HG03457 (cell line): ENCODE data around the gene OSGEPL1.
"Not testable (repeated sequence)": the region's sequence is repeated elsewhere in the genome, so short reads cannot be mapped to it uniquely, and the experiment has no call there.

ENCODE experiments used
- ATAC-seq: cut with Tn5 transposase; IDR thresholded peaks from one replicate; pipeline ENCODE4 v1.9.1; 2021; ENCODE audit warnings: moderate number of reproducible peaks; ENCODE audit not compliant: unreplicated experiment

Gene OSGEPL1, protein sequence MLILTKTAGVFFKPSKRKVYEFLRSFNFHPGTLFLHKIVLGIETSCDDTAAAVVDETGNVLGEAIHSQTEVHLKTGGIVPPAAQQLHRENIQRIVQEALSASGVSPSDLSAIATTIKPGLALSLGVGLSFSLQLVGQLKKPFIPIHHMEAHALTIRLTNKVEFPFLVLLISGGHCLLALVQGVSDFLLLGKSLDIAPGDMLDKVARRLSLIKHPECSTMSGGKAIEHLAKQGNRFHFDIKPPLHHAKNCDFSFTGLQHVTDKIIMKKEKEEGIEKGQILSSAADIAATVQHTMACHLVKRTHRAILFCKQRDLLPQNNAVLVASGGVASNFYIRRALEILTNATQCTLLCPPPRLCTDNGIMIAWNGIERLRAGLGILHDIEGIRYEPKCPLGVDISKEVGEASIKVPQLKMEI

DNA sequence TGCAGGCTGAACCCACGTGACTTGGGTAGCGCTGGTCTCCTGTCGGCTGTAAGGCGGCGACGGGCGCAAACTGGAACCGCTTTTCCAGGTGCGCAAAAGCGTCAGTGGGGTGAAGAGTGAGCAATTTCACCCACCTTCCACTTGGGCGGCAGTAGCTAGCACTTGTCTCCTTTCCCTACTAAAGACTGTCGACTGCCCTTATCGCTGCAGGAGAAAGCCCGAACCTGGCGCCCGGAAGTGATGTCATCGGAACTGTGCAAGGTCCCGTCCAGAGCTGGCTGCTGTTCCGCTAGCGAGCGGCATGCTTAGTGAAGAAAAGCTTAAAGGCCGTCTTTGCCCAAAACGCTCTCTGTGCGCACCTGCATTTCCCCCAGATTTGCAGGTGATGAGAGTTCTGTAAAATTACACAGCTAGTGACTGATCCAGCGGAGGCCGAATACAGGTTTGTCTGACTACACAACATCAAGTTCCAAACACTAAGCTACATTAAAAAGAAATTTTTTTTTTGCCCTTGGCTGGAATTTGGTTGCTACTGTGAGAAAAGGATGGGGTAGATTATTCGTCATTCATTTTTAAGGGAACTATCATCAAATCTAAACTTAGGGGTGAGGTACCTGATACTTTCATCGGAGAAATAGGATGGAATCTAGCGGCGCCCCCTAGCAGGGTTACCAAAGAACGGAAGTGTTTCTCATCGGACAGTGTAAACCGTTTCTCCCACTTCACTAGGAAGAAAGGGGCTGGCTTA is at the start of gene OSGEPL1:
TSS of gene OSGEPL1 (minus strand) at position 242 of the 748 bp plus-strand sequence. CDS start 1,152 bp downstream, outside the sequence.
- peak; percentile 93 for ATAC-seq

DNA sequence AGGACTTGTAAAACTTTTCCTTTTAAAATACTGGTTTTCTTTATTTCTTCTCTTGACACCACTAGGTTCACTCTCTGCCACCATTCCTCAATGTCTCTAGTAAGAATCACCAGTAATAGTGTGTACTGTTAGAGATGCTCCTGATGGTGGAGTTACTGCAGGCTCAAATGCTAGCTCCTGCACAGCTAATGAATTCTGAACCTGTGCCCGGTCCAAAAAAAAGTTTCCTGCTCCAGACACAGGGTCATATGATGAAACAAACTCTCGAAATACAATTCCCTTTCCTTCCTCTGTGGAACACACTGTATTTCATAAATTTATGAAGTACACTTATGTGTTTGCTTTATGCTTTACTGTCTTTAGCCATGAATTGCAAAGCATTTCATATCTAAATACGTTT is 40.8 kb upstream of the OSGEPL1 start:
- no peak for ATAC-seq

DNA sequence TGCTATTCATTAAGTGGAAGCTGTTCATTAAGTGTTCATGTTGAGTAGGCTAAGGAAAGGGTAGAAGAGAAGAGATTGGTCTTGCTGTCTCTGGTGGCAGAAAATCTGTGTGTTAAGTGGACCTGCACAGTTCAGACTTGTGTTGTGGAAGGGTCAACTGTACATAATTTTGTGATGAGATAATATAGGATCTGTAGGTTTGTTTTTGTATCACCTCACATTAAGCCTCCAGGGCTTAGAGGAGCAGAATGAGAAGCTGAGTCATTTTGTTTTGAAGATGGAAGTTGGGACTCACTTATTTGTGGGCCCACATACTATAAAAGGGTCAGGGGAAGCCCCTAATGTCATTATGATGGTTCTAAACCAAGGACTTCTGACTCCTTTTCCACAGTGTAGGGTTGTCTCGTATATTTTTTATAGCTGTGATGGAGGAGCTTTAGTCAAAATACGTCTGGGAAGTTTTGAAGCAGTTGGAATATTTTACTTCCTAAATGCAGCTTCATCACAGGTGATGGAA is 39.9 kb upstream of the OSGEPL1 start:
- no peak for ATAC-seq

DNA sequence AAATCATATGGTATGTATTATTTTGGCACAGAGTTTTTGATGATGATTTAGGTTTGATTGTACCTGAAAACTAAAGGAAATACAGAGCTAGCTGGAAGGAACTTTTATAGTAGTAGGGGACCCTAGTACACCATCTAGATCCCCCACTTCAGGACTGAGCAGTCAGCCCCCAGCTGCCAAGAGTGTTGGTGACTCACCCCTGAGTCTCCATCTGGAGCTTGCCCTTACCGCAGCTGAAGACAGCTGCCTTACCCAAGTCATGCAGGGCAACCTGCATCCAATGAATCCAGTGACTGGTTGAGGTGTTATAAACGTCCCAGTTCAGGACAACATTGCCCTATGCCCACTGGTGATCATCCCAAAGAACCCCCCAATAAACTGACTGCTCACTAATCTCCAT is 36.9 kb upstream of the OSGEPL1 start:
- no peak for ATAC-seq

DNA sequence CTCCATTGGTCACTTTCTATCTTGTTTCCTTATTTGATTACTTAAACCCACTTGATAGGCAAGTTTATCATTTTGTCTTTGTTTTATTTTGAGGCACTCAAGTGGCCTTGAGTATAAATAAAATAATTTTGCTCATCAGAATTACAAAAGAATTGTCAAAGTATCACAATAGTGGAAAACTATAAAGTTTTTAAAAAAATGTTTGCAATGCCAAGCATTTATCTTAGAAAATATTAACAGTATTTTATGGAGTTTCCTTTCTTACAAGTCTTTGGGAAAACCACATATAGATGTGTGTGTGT is 36.4 kb upstream of the OSGEPL1 start:
- no peak for ATAC-seq

DNA sequence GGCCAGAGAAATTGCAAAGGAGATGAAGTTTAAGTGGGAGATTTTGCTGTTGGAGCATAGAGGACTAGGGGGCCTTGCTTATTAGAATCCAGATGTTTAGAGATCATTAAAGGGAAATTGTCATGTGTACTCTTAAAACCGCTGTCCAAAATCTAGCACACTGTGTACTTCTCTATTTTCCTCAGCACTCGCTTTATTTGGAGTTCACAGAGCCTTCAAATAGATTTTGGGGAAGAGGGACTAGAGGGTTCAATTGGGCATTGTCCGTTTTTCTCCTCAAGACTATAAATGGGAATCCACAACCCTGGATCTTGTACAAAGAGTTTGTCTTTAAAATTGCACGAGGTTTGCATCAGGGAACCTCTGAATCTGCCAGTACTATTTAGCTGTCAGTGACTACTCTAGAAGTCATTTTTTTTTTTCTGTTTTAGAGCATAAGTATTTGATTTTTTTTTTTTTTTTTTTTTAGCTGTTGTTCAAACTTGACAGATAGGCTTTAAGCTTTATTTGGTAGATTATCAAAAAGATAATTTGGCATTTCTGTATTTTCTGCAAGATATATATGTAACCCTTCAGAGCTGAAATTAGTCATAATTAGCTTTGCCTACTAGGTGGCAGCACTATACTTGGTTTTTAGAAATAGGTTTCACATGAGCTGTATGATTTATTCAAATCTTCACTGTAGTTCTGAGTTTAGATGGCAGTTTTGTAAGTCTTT is 35.9 kb upstream of the OSGEPL1 start:
- ATAC-seq: no peak

DNA sequence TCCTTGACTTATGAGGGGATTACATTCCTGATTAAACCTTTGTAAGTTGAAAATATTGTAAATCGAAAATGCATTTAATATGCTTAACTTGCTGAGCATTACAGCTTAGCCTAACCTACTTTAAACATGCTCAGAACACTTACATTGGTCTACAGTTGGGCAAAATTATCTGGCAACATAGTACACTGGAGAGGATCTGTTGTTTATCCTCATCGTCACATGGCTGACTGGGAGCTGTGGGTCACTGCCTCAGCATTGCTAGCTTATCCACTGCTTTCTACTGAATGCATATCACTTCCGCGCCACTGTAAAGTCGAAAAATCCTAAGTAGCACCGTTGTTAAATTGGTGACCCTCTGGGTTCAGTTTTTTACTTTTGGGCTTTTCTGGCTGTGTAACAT is 35.3 kb upstream of the OSGEPL1 start:
- no peak for ATAC-seq

DNA sequence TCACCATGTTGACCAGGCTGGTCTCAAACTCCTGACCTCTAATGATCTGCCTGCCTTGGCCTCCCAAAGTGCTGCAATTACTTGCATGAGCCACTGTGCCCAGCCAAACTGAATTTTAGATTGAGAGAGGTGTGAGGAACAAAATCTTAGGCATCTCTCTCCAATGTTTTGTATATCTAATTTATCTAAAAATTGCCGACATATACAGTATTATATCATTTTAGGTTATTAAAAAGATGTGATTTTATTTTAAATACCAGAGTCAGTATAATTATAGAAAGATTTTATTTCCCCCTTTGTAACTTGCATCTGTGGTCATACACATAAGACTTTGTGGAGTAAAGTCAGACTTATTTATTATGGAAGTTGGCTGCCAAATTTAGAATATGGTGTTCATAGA is 31.7 kb upstream of the OSGEPL1 start:
- no peak for ATAC-seq

DNA sequence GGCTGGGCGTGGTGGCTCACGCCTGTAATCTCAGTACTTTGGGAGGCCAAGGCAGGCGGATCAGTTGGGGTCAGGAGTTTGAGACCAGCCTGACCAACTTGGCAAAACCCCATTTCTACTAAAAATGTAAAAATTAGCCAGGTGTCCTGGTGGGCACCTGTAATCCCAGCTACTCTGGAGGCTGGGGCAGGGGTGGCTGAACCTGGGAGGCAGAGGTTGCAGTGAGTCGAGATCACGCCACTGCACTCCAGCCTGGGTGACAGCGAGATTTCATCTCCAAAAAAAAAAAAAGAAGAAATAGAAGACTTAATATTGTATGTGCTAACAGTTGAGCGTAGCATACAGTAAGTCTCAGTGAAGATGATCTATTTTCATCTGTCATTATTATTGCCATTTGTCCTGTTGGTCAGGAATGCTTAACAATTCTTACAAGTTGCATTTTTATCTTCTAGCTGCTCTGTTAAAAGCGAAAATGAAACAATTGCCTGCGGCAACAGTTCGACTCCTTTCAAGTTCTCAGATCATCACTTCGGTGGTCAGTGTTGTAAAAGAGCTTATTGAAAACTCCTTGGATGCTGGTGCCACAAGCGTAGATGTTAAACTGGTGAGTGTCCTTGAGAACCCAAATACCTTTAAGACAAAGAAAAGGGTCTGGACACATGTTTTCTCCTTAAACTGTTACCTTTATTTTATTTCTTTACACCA is 28.9 kb upstream of the OSGEPL1 start:
- ATAC-seq: no peak

DNA sequence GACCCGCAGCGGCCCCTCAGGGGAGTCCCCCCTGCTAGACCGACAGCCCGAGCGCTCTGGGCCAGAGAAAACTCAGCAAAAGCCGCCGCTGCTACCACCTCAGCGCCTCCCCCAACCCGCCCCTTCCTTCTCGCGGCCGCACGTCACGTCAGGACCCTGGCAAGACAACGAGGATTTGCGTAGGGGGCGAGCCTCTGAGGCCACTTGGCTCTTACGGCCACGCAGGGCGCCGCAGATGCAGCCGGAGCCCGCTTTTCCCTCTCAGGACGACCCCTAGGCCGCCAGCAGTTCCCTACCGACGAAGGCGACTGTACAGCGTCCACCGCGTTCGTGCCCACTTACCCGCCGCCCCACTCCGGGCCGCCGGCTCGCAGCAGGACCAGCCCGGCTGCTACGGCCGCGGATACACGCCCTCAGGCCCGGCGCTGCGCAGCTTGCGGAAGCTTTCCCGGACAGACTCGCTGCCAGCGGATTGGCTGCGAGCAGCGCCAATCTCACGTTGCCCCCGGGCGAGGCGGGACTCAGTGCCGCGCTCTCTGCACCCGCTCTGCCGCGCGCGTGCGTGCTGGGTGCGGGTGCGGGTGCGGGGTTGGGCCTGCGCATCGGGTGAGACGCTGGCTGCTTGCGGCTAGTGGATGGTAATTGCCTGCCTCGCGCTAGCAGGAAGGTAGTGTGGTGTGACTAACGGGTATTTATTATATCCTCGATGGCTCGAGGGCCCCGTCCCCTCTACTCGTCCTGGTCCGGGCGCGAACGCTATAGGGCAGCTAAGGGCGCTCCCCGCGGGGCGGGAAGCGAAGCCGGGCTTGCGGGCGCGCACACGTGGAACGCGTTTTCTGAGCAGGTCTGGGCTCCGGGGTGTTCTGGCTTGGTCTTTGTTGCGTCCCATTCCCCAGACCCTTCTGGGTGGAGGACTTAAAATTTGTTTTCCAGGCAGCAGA is 21.6 kb upstream of the OSGEPL1 start, which contains the start of the genes ORMDL1 and PMS1:
TSS of gene ORMDL1 (minus strand) at position 413 of the 941 bp plus-strand sequence. CDS start 1,744 bp downstream, outside the sequence.
TSS of gene PMS1 (plus strand) at position 524 of the 941 bp plus-strand sequence. CDS start 7,360 bp downstream, outside the sequence.
- peak; percentile 93 for ATAC-seq

DNA sequence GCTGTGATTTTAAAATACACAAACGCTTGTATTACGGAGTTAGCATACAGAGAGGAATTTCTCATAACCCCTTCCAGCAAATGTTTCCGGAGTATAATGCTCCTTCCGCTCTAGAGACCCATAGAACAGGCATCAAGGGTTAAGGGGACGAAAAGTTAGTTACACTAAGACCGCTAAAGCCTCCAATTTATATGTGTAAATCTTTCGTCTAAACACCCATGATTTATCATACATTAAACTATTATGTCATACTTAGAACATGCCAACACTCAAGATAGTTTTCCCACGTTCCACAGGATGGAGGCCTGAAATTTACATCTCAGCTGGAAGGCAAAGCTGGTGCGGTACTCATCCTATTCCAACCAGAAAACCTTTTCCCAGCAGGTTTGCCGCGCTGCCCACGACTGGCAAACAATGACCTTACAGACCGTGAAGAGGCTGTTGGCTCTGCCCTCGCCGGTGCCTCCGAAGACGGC is 20.9 kb upstream of the OSGEPL1 start:
- no peak for ATAC-seq

DNA sequence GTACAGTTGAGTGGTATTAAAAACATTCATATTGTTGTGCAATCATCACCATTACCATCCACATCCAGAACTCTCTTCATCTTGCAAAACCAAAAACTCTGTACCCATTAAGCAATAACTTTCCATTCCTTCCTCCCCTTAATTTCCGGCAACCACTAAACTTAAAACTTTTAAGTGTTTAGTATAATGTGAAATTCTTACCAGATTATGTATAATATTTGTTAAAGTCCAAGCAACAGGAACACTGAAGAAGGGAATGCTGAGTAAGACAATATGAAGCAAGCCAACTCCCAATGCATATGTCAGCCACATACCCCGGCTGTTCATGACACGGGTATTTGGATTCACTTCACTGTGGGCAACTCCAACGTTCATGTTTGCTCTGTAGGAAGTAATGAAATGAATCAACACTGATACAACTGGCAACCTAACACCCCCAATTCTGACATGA is 19.7 kb upstream of the OSGEPL1 start:
- no peak for ATAC-seq

DNA sequence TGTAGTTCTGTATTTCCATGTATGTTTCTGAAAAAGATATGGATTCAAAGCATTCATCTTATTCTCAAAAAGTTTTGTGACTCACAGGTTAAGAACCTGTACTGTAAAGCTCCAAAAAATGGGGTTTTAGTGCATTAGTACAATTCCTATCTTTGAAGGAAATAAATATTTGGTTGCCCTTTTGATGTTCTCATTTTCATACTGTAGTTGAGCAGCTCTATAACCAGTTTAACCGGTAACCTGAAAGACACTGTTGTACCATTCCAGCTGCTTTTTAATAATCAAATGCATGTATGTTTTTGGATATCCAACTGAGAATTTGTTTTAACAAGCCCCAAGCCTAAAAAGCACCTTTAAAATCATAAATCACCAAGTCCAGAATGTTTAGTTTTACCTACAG is 9.6 kb upstream of the OSGEPL1 start:
- ATAC-seq: no peak

DNA sequence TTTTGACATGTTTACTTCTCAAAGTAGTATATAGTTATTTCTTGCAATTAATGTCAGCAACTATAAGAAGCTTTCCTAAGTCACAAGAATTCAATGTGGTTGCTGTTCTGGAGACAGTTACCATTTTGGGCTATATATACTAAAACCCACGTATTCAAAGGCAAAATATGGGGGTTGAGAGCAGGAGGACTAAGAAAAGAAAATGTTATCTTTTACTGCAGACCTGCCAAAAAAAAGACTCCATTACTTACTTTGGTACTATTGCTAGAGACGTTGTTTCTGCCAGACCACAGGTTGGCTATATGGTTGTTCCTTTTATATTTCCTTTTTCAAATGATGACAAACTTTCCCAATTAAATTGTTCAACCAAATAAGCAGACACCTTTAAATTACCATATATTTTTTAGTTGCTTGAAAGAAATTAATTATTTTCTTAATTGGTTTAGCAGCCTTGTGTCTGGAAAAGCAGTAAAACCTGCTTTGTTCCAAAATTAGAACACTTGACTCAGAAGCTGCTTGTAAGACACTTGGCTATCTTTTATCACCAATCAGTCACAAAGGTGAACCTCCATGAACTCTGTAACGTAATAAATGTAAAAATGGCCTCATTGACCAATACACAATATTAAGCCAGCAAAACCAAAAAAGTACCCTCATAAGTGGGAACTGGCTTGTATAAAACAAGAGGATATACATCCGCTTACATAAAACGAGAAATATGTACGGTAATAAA is 8.2 kb upstream of the OSGEPL1 start:
- ATAC-seq: no peak

DNA sequence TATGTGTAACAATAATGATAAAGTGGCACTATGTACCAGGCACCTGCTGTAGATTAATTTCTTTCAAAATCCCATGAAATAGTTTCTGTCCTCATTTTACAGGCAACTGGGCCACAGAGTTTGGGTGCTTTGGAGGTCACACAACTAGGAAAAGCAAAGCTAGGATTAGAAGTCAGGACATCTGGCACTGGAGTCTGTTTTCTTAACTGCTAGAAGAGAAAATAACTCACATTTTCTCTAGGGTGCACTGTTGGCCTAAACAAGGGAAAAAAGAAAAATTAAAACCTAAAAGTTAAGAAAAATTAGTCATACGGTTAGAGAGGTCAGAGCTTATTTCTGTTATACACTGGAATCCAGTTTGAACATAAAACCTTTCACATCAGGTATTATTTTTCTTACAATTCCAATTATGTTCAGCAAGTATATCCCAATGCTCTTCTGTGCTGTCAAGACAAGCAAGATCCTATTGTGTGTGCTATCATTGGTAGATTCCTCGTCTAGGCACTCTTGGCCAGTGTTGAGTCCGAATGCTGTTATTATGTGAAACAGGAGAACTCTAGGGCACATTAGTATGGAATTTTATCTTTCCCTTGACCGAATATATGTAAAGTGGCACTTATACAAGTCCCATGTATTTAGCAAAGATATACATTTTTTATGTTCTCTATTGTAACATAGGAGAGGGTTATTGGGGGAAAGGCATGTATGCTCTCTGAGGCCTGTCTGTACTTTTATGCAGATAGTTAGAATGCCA is 1.5 kb upstream of the OSGEPL1 start:
- ATAC-seq: no peak

DNA sequence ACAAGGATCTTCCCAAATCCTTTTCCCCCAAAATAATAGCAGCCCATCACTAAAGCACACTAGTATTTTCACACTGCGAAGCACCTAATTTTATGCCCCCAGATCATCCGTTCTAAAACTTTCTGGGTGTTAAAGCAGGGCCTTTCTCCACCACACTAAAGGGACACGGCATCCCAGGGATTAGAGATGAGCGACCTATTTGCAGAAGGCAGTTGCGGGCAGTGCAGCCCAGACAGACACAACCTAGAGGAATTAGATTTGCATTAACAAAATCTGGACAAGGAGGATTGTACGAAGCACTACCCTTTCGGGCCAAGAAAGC is 402 bp downstream of the OSGEPL1 start:
- no peak for ATAC-seq

DNA sequence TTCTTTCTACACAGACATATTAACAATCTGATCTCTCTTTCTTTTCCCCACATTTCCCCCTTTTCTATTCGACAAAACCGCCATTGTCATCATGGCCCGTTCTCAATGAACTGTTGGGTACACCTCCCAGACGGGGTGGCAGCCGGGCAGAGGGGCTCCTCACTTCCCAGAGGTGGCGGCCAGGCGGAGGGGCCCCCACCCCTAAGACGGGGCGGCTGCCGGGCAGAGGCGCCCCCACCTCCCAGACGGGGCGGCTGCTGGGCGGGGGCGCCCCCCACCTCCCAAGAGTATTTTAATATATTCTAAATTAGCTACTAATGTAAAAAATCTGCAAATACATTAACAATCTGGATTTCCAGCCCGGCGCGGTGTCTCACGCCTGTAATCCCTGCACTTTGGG is 2.4 kb downstream of the OSGEPL1 start:
- not testable (repeated sequence) for ATAC-seq

DNA sequence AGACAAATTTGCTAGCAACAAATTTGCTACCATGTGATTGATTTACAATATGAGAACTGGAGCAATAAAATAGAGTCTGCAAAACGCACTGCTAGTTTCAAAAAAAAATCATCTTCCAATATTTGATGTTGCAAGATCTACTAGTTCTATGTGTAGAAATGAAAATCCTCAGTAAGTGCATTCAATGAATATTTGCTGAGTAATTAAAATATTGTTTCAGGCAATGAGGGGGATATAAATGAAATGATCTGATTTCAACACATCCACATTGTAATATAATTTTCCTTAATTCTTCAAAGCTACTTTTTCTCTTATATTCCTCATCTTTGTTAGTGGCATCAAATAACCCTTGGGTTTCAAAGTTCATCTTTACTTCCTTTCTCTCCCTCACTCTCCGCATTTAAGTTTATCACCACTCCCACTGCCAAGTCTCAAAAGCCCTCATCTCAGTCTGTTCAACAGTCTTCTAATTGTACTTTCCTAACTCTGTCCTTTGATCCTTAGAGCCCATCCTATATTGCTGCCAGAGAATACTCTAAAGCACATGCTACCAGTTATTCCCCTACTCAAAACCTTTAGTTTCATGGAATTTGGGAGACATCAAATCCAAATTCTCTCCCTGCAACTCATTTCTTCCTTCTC is 6.2 kb downstream of the OSGEPL1 start:
- ATAC-seq: no peak
